ENCODE data around the gene TNFRSF1B. TPM values are rescaled to one million over a fixed set of nuclear protein-coding genes. Genes with fewer than 3 reads are reported as not detected.

Gene TNFRSF1B
- total RNA-seq, 1 donor from 2014 or later = 98.6 TPM

- Mint-ChIP-seq H3K27me3 (peaks cover 3% of the 10 kb centered on the region), H3K4me3 (peak overlapping the region; percentile 69), H3K27ac (no peak overlapping the region), H3K4me1 (peaks cover 19% of the 10 kb centered on the region), H3K9me3 (no peaks in the 10 kb centered on the region), H3K36me3 (ENCODE audit: low read depth) (peaks cover 5% of the 10 kb centered on the region)
- DNase-seq = no peak
- no peak for TF ChIP-seq CTCF (IDR thresholded peaks at IDR 0.05)
- POLR2A ChIA-PET = interaction anchor here (1.1 to 3.6 kb wide), 3 partner anchors 19 to 321 kb away, joined by 4 to 13 read pairs (median 5); no protein-coding TSS in a partner anchor
- intact Hi-C loops (cut with micrococcal nuclease) = loop anchor here (1.0 kb wide), 1 partner anchor 19 kb away; no protein-coding TSS in a partner anchor
- CTCF ChIA-PET = interaction anchor here (1.3 to 1.6 kb wide), 2 partner anchors 10 to 105 kb away, joined by 4 to 7 read pairs; no protein-coding TSS in a partner anchor
- no peak for ATAC-seq (ENCODE audit: low read depth)
Observed at GRCh38 chr1:12229386-12229834, 62.6 kb downstream of the TNFRSF1B start.

GRCh38 chr1:12229835-12230548 lies 63.2 kb downstream of the TNFRSF1B start, which contains the start of gene VPS13D:
TSS of gene VPS13D (plus strand) at chr1:12230030. CDS start at chr1:12234267, 4,237 bp downstream.
- intact Hi-C loops (cut with micrococcal nuclease) = loop anchor here (1.0 kb wide), 2 partner anchors 20 to 250 kb away; partner anchors contain the start of gene MFN2
- ATAC-seq (ENCODE audit: low read depth) = peak; percentile 96
- Mint-ChIP-seq H3K36me3 (ENCODE audit: low read depth) (peaks cover 8% of the 10 kb centered on the region), H3K9me3 (no peaks in the 10 kb centered on the region), H3K27ac (peak within 1 kb of the TSS; percentile 41), H3K27me3 (peaks cover 3% of the 10 kb centered on the region), H3K4me3 (peak within 1 kb of the TSS; percentile 86), H3K4me1 (peaks cover 19% of the 10 kb centered on the region)
- DNase-seq = peak; percentile 87
- CTCF ChIA-PET = interaction anchor here (1.2 to 1.5 kb wide), 3 partner anchors 20 to 105 kb away, joined by 3 to 5 read pairs (median 4); no protein-coding TSS in a partner anchor
- TF ChIP-seq CTCF (IDR thresholded peaks at IDR 0.05) = peak; percentile 26
- POLR2A ChIA-PET = interaction anchor here (1.4 to 3.6 kb wide), 2 partner anchors 20 to 106 kb away, joined by 4 to 13 read pairs; no protein-coding TSS in a partner anchor

- Mint-ChIP-seq H3K27ac (peak overlapping the region; percentile 41), H3K36me3 (ENCODE audit: low read depth) (peaks cover 14% of the 10 kb centered on the region), H3K27me3 (peaks cover 3% of the 10 kb centered on the region), H3K4me1 (peaks cover 19% of the 10 kb centered on the region), H3K4me3 (peak overlapping the region; percentile 86), H3K9me3 (no peaks in the 10 kb centered on the region)
- CTCF ChIA-PET = interaction anchor here (1.2 to 1.5 kb wide), 2 partner anchors 21 to 106 kb away, joined by 3 to 5 read pairs; no protein-coding TSS in a partner anchor
- ATAC-seq (ENCODE audit: low read depth) (no peak), DNase-seq (no peak)
- intact Hi-C loops (cut with micrococcal nuclease) = loop anchor here (1.0 kb wide), 1 partner anchor 250 kb away; the partner anchor contains the start of gene MFN2
- POLR2A ChIA-PET = interaction anchor here (0.7 to 3.6 kb wide), 3 partner anchors 20 to 322 kb away, joined by 4 to 13 read pairs (median 4); no protein-coding TSS in a partner anchor
- no peak for TF ChIP-seq CTCF (IDR thresholded peaks at IDR 0.05)
Observed at GRCh38 chr1:12230549-12231275, 63.9 kb downstream of the TNFRSF1B start.

GRCh38 chr1:12231276-12231595 lies 64.4 kb downstream of the TNFRSF1B start:
- Mint-ChIP-seq H3K9me3 (no peaks in the 10 kb centered on the region), H3K36me3 (ENCODE audit: low read depth) (peaks cover 19% of the 10 kb centered on the region), H3K27ac (no peak overlapping the region), H3K4me1 (peaks cover 19% of the 10 kb centered on the region), H3K4me3 (peak overlapping the region; percentile 86), H3K27me3 (peaks cover 3% of the 10 kb centered on the region)
- CTCF ChIA-PET = interaction anchor here (1.2 to 1.5 kb wide), 2 partner anchors 22 to 106 kb away, joined by 3 to 5 read pairs; no protein-coding TSS in a partner anchor
- POLR2A ChIA-PET = interaction anchor here (0.7 to 3.6 kb wide), 2 partner anchors 21 to 322 kb away, joined by 4 to 13 read pairs; no protein-coding TSS in a partner anchor
- ATAC-seq (ENCODE audit: low read depth) = no peak
- no peak for DNase-seq
- intact Hi-C loops (cut with micrococcal nuclease) = no loop called here
- TF ChIP-seq CTCF (IDR thresholded peaks at IDR 0.05) = no peak
